Esophagus muscularis mucosa (tissue), 4 donors: ENCODE data around the gene KLHDC7A.

Experiments used
- CTCF ChIP-seq, 3 experiments: fragments of 200-600 bp in 2 of 3; fragments of 450-650 bp in 1 of 3; sonication (generic) in 2 of 3; IDR thresholded peaks; one replicate each; pipeline ENCODE4 v1.5.1; 2017 to 2019; ENCODE audit warnings: antibody characterized with exemption in 3 of 3, mild to moderate bottlenecking in 2 of 3, moderate library complexity in 1 of 3
- EP300 ChIP-seq: sonication (generic); formaldehyde crosslinking; IDR thresholded peaks from one replicate; pipeline ENCODE4 v1.6.1; 2017; ENCODE audit warnings: antibody characterized with exemption
- POLR2A ChIP-seq: fragments of 450-650 bp; IDR thresholded peaks from one replicate; pipeline ENCODE4 v1.6.1; 2017; ENCODE audit warnings: antibody characterized with exemption, moderate library complexity, mild to moderate bottlenecking, low read depth
- POLR2AphosphoS5 ChIP-seq, 2 donors: sonication (generic); formaldehyde crosslinking; IDR thresholded peaks; one replicate each; pipeline ENCODE4 v1.6.1; 2017; ENCODE audit warnings: antibody characterized with exemption in 2 of 2

- TF ChIP-seq CTCF (IDR thresholded peaks at IDR 0.05) (no peak), POLR2A (no peak), EP300 (no peak), POLR2AphosphoS5 (IDR thresholded peaks at IDR 0.05) (no peak)
Observed at GRCh38 chr1:18532390-18533170, 51.9 kb downstream of the KLHDC7A start.
